Dendritic cell treated with granulocyte-macrophage colony-stimulating factor and Interleukin-4, amounts not matched to agents 40 ng/mL and 50 ng/mL, for 4 days (primary cell): ENCODE measurements around the gene FBH1.
"Not testable (repeated sequence)": the region's sequence is repeated elsewhere in the genome, so short reads cannot be mapped to it uniquely, and the experiment has no call there.

Source experiments
- H3K27ac Mint-ChIP-seq: one replicate; pipeline ENCODE4 v1.8.0; 2022; ENCODE audit warnings: mild to moderate bottlenecking, mixed read lengths
- H3K27me3 Mint-ChIP-seq: one replicate; pipeline ENCODE4 v1.8.0; 2022; ENCODE audit warnings: mild to moderate bottlenecking, mixed read lengths
- H3K36me3 Mint-ChIP-seq: one replicate; pipeline ENCODE4 v1.8.0; 2022; ENCODE audit warnings: low read depth, mixed read lengths
- H3K4me1 Mint-ChIP-seq: one replicate; pipeline ENCODE4 v1.8.0; 2022; ENCODE audit warnings: low read depth, mixed read lengths
- H3K4me3 Mint-ChIP-seq: one replicate; pipeline ENCODE4 v1.8.0; 2022; ENCODE audit warnings: mild to moderate bottlenecking, moderate library complexity, mixed read lengths
- H3K9me3 Mint-ChIP-seq: one replicate; pipeline ENCODE4 v1.8.0; 2022; ENCODE audit warnings: mixed read lengths
- intact Hi-C: fragments of 100-400 bp; cut with micrococcal nuclease; formaldehyde crosslinking; loops from one replicate; pipeline ENCODE4 v1.15.0; 2022

Gene FBH1

GRCh38 chr10:5900247-5900646, 10.2 kb downstream of the FBH1 start:
- H3K4me1 Mint-ChIP-seq: peaks cover 20% of the 10 kb centered on the region
- H3K27ac Mint-ChIP-seq: no peak overlapping the region
- no peak overlapping the region for H3K4me3 Mint-ChIP-seq
- no peaks in the 10 kb centered on the region for H3K27me3 Mint-ChIP-seq
- peaks cover 18% of the 10 kb centered on the region for H3K9me3 Mint-ChIP-seq
- intact Hi-C loops: no loop called here
- peaks cover 47% of the 10 kb centered on the region for H3K36me3 Mint-ChIP-seq

GRCh38 chr10:5902511-5903274, 12.7 kb downstream of the FBH1 start:
- intact Hi-C loops: no loop called here
- no peaks in the 10 kb centered on the region for H3K27me3 Mint-ChIP-seq
- peaks cover 7% of the 10 kb centered on the region for H3K9me3 Mint-ChIP-seq
- H3K36me3 Mint-ChIP-seq: peaks cover 47% of the 10 kb centered on the region
- H3K4me1 Mint-ChIP-seq: peaks cover 23% of the 10 kb centered on the region
- no peak overlapping the region for H3K4me3 Mint-ChIP-seq
- H3K27ac Mint-ChIP-seq: no peak overlapping the region

- intact Hi-C loops: no loop called here
These were observed 13.5 kb downstream of the FBH1 start for GRCh38 chr10:5903563-5903962.

GRCh38 chr10:5904227-5904626, 14.2 kb downstream of the FBH1 start:
- intact Hi-C loops: no loop called here
- peaks cover 54% of the 10 kb centered on the region for H3K36me3 Mint-ChIP-seq
- H3K4me1 Mint-ChIP-seq: peaks cover 23% of the 10 kb centered on the region
- H3K27ac Mint-ChIP-seq: peak overlapping the region; percentile 30
- no peaks in the 10 kb centered on the region for H3K27me3 Mint-ChIP-seq
- H3K9me3 Mint-ChIP-seq: no peaks in the 10 kb centered on the region
- no peak overlapping the region for H3K4me3 Mint-ChIP-seq

More at GRCh38 chr10:5903563-5903962, 13.5 kb downstream of the FBH1 start:
- peaks cover 47% of the 10 kb centered on the region for H3K36me3 Mint-ChIP-seq
- H3K9me3 Mint-ChIP-seq: no peaks in the 10 kb centered on the region
- H3K27ac Mint-ChIP-seq: no peak overlapping the region
- peaks cover 23% of the 10 kb centered on the region for H3K4me1 Mint-ChIP-seq
- no peak overlapping the region for H3K4me3 Mint-ChIP-seq
- no peaks in the 10 kb centered on the region for H3K27me3 Mint-ChIP-seq

- no peaks in the 10 kb centered on the region for H3K9me3 Mint-ChIP-seq
- peaks cover 71% of the 10 kb centered on the region for H3K36me3 Mint-ChIP-seq
- intact Hi-C loops: no loop called here
- no peak overlapping the region for H3K4me3 Mint-ChIP-seq
- no peaks in the 10 kb centered on the region for H3K27me3 Mint-ChIP-seq
- H3K27ac Mint-ChIP-seq: no peak overlapping the region
- H3K4me1 Mint-ChIP-seq: peaks cover 23% of the 10 kb centered on the region
These were observed 15.9 kb downstream of the FBH1 start for GRCh38 chr10:5905854-5906507.

- H3K27ac Mint-ChIP-seq: no peak overlapping the region
- H3K27me3 Mint-ChIP-seq: no peaks in the 10 kb centered on the region
- intact Hi-C loops: no loop called here
- no peaks in the 10 kb centered on the region for H3K9me3 Mint-ChIP-seq
- peaks cover 78% of the 10 kb centered on the region for H3K36me3 Mint-ChIP-seq
- H3K4me1 Mint-ChIP-seq: peaks cover 23% of the 10 kb centered on the region
- no peak overlapping the region for H3K4me3 Mint-ChIP-seq
These were observed 16.6 kb downstream of the FBH1 start for GRCh38 chr10:5906651-5907050.

GRCh38 chr10:5908676-5909075, 18.6 kb downstream of the FBH1 start:
- intact Hi-C loops, H3K4me3 Mint-ChIP-seq, H3K27me3 Mint-ChIP-seq, H3K9me3 Mint-ChIP-seq: not testable (repeated sequence)
- peaks cover 20% of the 10 kb centered on the region for H3K4me1 Mint-ChIP-seq
- H3K36me3 Mint-ChIP-seq: peaks cover 90% of the 10 kb centered on the region
- H3K27ac Mint-ChIP-seq: peak overlapping the region; percentile 21

- H3K27me3 Mint-ChIP-seq: no peaks in the 10 kb centered on the region
- H3K4me3 Mint-ChIP-seq: no peak overlapping the region
- no peak overlapping the region for H3K27ac Mint-ChIP-seq
- H3K9me3 Mint-ChIP-seq: no peaks in the 10 kb centered on the region
- intact Hi-C loops: no loop called here
- H3K36me3 Mint-ChIP-seq: peaks cover 100% of the 10 kb centered on the region
- H3K4me1 Mint-ChIP-seq: peaks cover 11% of the 10 kb centered on the region
These were observed 20.5 kb downstream of the FBH1 start for GRCh38 chr10:5910323-5911100.

- Mint-ChIP-seq H3K4me1 (peaks cover 3% of the 10 kb centered on the region), H3K36me3 (peaks cover 100% of the 10 kb centered on the region), H3K27me3 (no peaks in the 10 kb centered on the region), H3K4me3 (no peak overlapping the region), H3K9me3 (no peaks in the 10 kb centered on the region), H3K27ac (no peak overlapping the region)
- intact Hi-C loops: no loop called here
These were observed 21.6 kb downstream of the FBH1 start for GRCh38 chr10:5911670-5912069.

- H3K4me1 Mint-ChIP-seq: no peaks in the 10 kb centered on the region
- H3K36me3 Mint-ChIP-seq: peaks cover 100% of the 10 kb centered on the region
- H3K4me3 Mint-ChIP-seq: no peak overlapping the region
- intact Hi-C loops: no loop called here
- no peaks in the 10 kb centered on the region for H3K27me3 Mint-ChIP-seq
- H3K9me3 Mint-ChIP-seq: no peaks in the 10 kb centered on the region
- no peak overlapping the region for H3K27ac Mint-ChIP-seq
These were observed 23.7 kb downstream of the FBH1 start for GRCh38 chr10:5913736-5914135.

- intact Hi-C loops: no loop called here
- Mint-ChIP-seq H3K4me3 (no peak overlapping the region), H3K9me3 (no peaks in the 10 kb centered on the region), H3K27me3 (no peaks in the 10 kb centered on the region), H3K4me1 (no peaks in the 10 kb centered on the region), H3K36me3 (peaks cover 97% of the 10 kb centered on the region), H3K27ac (no peak overlapping the region)
These were observed 25.4 kb downstream of the FBH1 start for GRCh38 chr10:5915451-5915850.

- H3K27me3 Mint-ChIP-seq: no peaks in the 10 kb centered on the region
- no peaks in the 10 kb centered on the region for H3K9me3 Mint-ChIP-seq
- H3K36me3 Mint-ChIP-seq: peaks cover 97% of the 10 kb centered on the region
- no peak overlapping the region for H3K4me3 Mint-ChIP-seq
- H3K27ac Mint-ChIP-seq: no peak overlapping the region
- intact Hi-C loops: no loop called here
- H3K4me1 Mint-ChIP-seq: no peaks in the 10 kb centered on the region
These were observed 27.3 kb downstream of the FBH1 start for GRCh38 chr10:5917305-5917704.

- intact Hi-C loops: no loop called here
- Mint-ChIP-seq H3K9me3 (no peaks in the 10 kb centered on the region), H3K36me3 (peaks cover 97% of the 10 kb centered on the region), H3K4me3 (no peak overlapping the region), H3K27ac (no peak overlapping the region), H3K27me3 (no peaks in the 10 kb centered on the region), H3K4me1 (no peaks in the 10 kb centered on the region)
These were observed 28.7 kb downstream of the FBH1 start for GRCh38 chr10:5918763-5919162.

GRCh38 chr10:5919568-5919967, 29.5 kb downstream of the FBH1 start:
- no peaks in the 10 kb centered on the region for H3K4me1 Mint-ChIP-seq
- no peaks in the 10 kb centered on the region for H3K9me3 Mint-ChIP-seq
- H3K27me3 Mint-ChIP-seq: no peaks in the 10 kb centered on the region
- no peak overlapping the region for H3K4me3 Mint-ChIP-seq
- peaks cover 97% of the 10 kb centered on the region for H3K36me3 Mint-ChIP-seq
- no peak overlapping the region for H3K27ac Mint-ChIP-seq
- intact Hi-C loops: no loop called here
